Transverse colon (tissue), 4 donors: ENCODE measurements around the gene CHST3.

ENCODE experiments used
- CTCF ChIP-seq, 5 experiments: fragments of 200-600 bp in 3 of 5; fragments of 450-650 bp in 2 of 5; sonication (generic) in 3 of 5; IDR thresholded peaks; 1 replicate in 2 of 5; 2 replicates in 3 of 5; pipeline ENCODE4 v1.5.1; 2016 to 2017; ENCODE audit warnings: antibody characterized with exemption in 5 of 5, inconsistent platforms in 3 of 5, mild to moderate bottlenecking in 2 of 5, moderate library complexity in 1 of 5
- EP300 ChIP-seq: sonication (generic); formaldehyde crosslinking; IDR thresholded peaks from one replicate; pipeline ENCODE4 v1.6.1; 2017; ENCODE audit warnings: antibody characterized with exemption, low read depth
- POLR2A ChIP-seq: fragments of 450-650 bp; IDR thresholded peaks from one replicate; pipeline ENCODE4 v1.6.1; 2016; ENCODE audit warnings: antibody characterized with exemption, mild to moderate bottlenecking, moderate library complexity
- POLR2AphosphoS5 ChIP-seq, 3 donors: sonication (generic); formaldehyde crosslinking; IDR thresholded peaks; one replicate each; pipeline ENCODE4 v1.6.1; 2016; ENCODE audit warnings: antibody characterized with exemption in 3 of 3

- TF ChIP-seq CTCF (IDR thresholded peaks at IDR 0.05) (no peak), POLR2A (no peak), EP300 (no peak), POLR2AphosphoS5 (IDR thresholded peaks at IDR 0.05) (no peak)
Measured at GRCh38 chr10:71940752-71941151, 23.4 kb upstream of the CHST3 start.
